GM18499 (cell line): ENCODE data around the gene PHYHD1.
A peak's percentile ranks its signal among the peaks of the same experiment; 100 is the strongest.

Experiments used
- ATAC-seq: cut with Tn5 transposase; IDR thresholded peaks from one replicate; pipeline ENCODE4 v1.9.1; 2021; ENCODE audit warnings: moderate number of reproducible peaks; ENCODE audit not compliant: insufficient read depth, unreplicated experiment

PHYHD1 gene

GRCh38 chr9:128899566-128900322 lies 21.0 kb upstream of the PHYHD1 start:
- ATAC-seq = no peak

DNA sequence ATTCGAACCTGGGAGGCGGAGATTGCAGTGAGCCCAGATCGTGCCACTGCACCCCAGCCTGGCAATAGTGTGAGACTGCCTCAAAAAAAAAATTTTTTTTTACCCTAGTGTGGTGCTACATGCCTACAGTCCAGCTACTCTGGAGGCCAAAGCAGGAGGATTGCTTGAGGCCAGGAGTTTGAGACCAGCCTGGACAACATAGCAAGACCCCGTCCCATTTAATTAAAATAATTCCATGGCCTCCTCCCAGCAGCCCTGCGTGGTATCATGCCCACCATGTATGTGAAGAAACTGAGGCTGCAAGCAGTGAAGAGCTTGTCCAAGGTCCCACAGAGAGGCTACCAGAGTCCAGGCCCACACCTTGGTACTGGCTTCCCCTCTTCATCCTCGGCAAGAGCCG lies 19.4 kb upstream of the PHYHD1 start:
- no peak for ATAC-seq

DNA sequence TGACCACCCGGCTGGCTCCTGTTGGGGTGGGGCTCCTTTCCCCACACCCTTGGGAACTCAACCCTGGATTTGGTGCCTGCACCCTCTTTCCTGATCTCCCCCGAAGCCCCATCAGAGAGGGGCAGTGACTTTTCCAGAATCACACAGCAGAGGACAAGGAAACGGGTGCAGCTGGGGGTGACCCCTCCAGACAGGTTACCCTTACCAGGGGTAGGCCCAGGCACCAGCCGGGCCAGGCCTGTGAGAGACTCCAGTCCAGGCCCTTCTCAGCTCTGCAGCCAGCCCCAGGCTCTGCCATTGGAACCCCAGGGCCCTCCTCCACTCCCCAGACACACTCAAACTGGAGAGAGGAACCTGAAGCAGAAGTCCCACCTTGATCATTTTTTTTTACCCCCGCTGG lies 19.0 kb upstream of the PHYHD1 start:
- no peak for ATAC-seq

- peak; percentile 54 for ATAC-seq
Measured at GRCh38 chr9:128902351-128903078, 18.3 kb upstream of the PHYHD1 start.

GRCh38 chr9:128903079-128903461 lies 17.7 kb upstream of the PHYHD1 start:
- no peak for ATAC-seq

- ATAC-seq = no peak
Measured at GRCh38 chr9:128903871-128904620, 16.7 kb upstream of the PHYHD1 start.

- no peak for ATAC-seq
Measured at GRCh38 chr9:128905964-128906363, 14.8 kb upstream of the PHYHD1 start.

- no peak for ATAC-seq
Measured at GRCh38 chr9:128906741-128907140, 14.0 kb upstream of the PHYHD1 start.

DNA sequence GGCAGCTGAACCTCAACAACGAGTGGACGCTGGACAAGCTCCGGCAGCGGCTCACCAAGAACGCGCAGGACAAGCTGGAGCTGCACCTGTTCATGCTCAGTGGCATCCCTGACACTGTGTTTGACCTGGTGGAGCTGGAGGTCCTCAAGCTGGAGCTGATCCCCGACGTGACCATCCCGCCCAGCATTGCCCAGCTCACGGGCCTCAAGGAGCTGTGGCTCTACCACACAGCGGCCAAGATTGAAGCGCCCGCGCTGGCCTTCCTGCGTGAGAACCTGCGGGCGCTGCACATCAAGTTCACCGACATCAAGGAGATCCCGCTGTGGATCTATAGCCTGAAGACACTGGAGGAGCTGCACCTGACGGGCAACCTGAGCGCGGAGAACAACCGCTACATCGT lies 12.4 kb upstream of the PHYHD1 start:
- no peak for ATAC-seq

DNA sequence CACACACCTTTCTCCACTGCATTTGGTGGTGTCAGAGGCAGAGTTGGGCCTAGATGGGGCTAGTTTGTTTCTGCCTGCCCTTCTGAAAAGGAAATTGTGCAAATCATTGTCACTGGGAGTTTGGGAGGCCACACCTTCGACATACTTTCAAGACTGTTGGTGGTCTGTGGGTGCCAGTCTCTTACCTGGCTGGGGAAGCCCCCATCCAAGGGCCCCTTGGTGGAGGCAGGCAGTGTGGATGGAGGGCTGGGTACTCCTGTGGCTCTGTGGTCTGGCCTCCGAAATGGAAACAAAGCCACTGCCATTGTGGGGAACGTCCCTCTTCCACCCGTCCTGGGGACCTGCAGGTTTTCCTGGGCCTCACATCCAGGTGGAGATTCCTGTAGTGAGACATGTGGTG lies 10.9 kb upstream of the PHYHD1 start:
- no peak for ATAC-seq

DNA sequence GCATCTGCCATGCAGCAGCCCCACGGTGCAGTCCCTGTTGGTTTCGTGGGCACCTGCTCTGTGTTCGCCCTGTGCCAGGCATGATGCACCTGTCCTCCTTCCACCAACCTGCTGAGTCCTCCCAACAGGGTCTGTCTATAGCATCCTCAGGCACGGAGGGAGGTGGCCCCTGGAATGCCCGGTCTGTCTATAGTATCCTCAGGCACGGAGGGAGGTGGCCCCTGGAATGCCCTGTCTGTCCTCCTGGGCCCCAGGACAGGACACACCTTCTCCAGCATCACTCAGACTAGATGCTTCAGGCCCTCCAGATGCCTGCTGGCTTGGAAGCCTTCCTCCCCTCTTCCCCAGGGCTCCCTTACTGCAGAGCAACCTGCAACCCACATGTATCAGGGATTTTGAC lies 9.9 kb upstream of the PHYHD1 start:
- ATAC-seq = no peak

GRCh38 chr9:128911529-128912035 lies 9.2 kb upstream of the PHYHD1 start:
- no peak for ATAC-seq

GRCh38 chr9:128912270-128912853 lies 8.4 kb upstream of the PHYHD1 start:
- ATAC-seq = no peak

GRCh38 chr9:128913048-128913900 lies 7.5 kb upstream of the PHYHD1 start:
- ATAC-seq = no peak

GRCh38 chr9:128913995-128914772 lies 6.6 kb upstream of the PHYHD1 start:
- no peak for ATAC-seq

DNA sequence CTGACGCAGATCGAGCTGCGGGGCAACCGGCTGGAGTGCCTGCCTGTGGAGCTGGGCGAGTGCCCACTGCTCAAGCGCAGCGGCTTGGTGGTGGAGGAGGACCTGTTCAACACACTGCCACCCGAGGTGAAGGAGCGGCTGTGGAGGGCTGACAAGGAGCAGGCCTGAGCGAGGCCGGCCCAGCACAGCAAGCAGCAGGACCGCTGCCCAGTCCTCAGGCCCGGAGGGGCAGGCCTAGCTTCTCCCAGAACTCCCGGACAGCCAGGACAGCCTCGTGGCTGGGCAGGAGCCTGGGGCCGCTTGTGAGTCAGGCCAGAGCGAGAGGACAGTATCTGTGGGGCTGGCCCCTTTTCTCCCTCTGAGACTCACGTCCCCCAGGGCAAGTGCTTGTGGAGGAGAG lies 4.6 kb upstream of the PHYHD1 start:
- ATAC-seq = no peak

- ATAC-seq = no peak
Measured at GRCh38 chr9:128916745-128917144, 4.0 kb upstream of the PHYHD1 start.

DNA sequence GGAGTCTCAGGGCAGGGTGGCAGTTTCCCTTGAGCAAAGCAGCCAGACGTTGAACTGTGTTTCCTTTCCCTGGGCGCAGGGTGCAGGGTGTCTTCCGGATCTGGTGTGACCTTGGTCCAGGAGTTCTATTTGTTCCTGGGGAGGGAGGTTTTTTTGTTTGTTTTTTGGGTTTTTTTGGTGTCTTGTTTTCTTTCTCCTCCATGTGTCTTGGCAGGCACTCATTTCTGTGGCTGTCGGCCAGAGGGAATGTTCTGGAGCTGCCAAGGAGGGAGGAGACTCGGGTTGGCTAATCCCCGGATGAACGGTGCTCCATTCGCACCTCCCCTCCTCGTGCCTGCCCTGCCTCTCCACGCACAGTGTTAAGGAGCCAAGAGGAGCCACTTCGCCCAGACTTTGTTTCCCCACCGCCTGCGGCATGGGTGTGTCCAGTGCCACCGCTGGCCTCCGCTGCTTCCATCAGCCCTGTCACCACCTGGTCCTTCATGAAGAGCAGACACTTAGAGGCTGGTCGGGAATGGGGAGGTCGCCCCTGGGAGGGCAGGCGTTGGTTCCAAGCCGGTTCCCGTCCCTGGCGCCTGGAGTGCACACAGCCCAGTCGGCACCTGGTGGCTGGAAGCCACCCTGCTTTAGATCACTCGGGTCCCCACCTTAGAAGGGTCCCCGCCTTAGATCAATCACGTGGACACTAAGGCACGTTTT lies 3.5 kb upstream of the PHYHD1 start:
- ATAC-seq = no peak
